ENCODE measurements around the gene CREM.
"Not testable (repeated sequence)": the region's sequence is repeated elsewhere in the genome, so short reads cannot be mapped to it uniquely, and the experiment has no call there.

The CREM gene

DNA sequence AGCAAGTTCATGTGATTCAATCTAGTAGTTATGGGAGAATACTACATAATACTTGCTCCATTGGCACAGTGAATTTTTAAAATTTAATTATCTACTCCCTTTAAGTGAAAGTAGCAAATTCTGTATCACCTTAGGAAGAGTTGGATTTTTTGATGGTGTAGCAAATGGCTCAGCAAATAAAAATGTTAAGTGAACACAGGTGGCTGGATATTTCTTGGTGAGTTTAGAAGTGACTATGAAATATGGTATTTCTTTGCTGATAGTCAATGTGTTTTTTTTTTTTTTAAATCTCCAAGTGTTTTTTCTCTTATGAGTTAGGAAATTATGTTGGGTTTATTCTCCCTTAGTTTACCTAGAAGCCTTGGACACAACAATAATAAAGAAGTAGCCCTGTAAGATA is 67.8 kb downstream of the CREM start:
- no peak for DNase-seq (ENCODE audit: low read depth in 3 of 3)

GRCh38 chr10:35194906-35195305 is 68.3 kb downstream of the CREM start:
- peak in 1 of 3 experiments; percentile 19 for DNase-seq (ENCODE audit: low read depth in 3 of 3)

DNA sequence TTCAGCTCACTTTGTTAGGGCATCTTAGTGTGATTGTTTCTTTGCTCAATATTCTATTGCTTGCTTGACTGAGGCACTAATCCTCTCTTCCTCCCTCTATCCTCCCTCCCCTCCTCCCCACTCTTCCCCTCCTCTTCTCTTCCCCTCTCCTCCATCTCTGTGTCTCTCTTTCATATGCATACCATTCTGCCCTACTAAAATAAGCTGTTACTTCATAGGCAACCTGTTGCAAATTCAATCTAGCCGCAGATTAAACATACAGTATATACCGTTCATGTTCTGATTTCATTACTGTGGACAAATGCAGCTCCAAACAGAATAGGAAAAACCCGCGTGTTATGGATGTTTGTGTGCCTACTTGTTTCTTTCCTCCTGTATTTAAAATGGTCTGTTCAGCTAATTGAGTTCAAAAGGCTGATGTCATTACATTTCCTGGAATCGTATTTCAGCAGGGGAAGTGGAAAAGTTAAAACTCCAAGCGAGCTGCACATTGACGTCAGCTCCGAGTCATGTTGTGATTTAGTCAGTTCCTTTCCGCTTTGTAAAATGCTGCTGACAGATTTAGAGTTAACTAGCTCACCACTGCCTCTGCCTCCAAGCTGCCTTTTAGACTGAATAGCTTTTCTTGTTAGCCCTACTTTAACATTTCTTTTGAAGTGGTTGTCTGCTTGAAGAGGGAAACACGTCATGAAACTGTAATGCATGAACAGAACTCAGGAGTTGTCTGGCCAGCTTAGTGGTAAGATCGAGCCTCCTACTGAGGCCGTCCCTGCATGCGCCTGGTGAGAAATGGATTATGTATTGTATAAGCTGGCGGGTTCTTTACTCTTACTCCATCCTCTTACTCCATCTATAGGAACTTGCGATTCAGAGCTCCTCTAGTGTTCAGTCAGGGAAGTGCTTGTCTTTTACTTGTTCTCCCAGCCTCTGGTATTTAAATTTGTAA is 69.0 kb downstream of the CREM start:
- peak; percentile 31 to 66 (median 62) for DNase-seq (ENCODE audit: low read depth in 3 of 3)

DNA sequence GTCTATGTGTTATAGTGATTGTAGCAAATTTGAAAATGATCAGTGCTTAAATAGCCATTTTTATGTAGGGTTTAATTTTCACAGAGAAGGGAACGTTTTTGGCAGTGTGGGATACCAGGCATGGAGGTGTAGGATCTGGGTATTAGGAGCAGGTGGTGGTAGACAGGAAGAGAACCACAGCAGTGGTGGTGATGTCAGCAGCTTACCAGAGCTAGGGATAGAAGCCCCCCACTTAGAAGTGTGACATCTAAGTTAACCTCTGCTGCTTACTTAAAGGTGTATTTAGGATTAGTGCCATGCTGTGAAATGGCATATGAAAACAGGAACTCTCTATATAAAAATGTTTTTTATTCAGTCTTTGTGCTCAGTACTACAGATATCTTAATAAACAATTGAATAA is 73.8 kb downstream of the CREM start:
- no peak for DNase-seq (ENCODE audit: low read depth in 3 of 3)

GRCh38 chr10:35201234-35201633 is 74.6 kb downstream of the CREM start:
- DNase-seq (ENCODE audit: low read depth in 3 of 3): no peak

- DNase-seq (ENCODE audit: low read depth in 3 of 3): no peak
Observed at GRCh38 chr10:35202050-35202449, 75.4 kb downstream of the CREM start.

- no peak for DNase-seq (ENCODE audit: low read depth in 3 of 3)
Observed at GRCh38 chr10:35203745-35204144, 77.1 kb downstream of the CREM start.

- DNase-seq (ENCODE audit: low read depth in 3 of 3): no peak
Observed at GRCh38 chr10:35204650-35205319, 78.1 kb downstream of the CREM start.

DNA sequence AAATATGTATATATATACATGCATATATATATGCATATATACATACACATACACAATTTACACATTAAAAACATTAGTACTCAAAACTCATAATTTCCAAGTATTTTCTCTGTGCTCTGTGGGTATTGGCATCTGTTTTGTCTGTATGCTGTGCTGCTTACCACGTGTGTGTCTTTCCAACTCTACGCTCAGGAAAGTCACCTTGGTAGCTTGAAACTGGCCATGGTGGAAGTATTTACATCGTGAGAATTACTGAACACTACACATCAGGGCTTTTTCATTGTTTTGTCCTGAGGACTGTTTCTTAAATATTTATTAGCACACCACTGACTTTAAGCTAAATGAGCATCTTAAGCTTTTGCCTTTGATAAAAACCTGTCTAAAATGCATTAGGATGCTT is 79.6 kb downstream of the CREM start:
- no peak for DNase-seq (ENCODE audit: low read depth in 3 of 3)

GRCh38 chr10:35208536-35208935 is 81.9 kb downstream of the CREM start:
- no peak for DNase-seq (ENCODE audit: low read depth in 3 of 3)

- no peak for DNase-seq (ENCODE audit: low read depth in 3 of 3)
Observed at GRCh38 chr10:35208949-35209613, 82.4 kb downstream of the CREM start.

- DNase-seq (ENCODE audit: low read depth in 3 of 3): no peak
Observed at GRCh38 chr10:35210961-35211360, 84.3 kb downstream of the CREM start.

DNA sequence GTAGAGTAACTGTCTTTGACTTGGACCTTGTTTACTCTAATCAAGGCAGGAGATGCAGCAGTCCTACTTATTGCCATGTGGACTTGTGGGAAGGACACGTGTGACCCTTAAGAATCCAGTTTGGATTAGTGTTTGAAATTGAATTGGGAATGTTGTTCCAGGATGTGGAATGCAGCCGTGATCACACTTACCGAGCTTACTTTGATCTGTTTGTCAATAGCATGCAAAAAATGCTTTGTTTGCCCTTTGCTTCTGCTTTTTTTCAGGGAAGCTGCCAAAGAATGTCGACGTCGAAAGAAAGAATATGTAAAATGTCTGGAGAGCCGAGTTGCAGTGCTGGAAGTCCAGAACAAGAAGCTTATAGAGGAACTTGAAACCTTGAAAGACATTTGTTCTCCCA is 84.7 kb downstream of the CREM start:
- DNase-seq (ENCODE audit: low read depth in 3 of 3): no peak

DNA sequence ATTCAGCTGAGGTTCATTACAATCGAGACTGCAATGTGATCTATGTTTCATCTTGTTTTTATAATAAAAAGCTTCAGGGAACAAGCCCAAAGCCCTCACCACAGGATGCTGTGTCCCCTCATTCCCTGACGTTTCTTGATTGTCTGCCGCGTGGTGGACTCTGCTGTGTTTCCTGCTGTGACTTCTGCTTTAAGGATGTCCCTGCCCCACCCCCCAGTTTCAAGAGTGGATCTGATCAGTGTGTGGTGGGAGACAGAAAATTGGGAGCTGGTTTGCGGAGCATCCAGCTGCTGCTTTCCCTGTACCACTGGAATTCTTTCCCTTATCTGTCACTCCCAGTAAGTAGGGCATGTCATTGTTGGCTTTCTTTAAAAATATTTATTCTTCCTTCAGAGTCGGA is 86.2 kb downstream of the CREM start:
- no peak for DNase-seq (ENCODE audit: low read depth in 3 of 3)

GRCh38 chr10:35213699-35214098 is 87.1 kb downstream of the CREM start:
- no peak for DNase-seq (ENCODE audit: low read depth in 3 of 3)

DNA sequence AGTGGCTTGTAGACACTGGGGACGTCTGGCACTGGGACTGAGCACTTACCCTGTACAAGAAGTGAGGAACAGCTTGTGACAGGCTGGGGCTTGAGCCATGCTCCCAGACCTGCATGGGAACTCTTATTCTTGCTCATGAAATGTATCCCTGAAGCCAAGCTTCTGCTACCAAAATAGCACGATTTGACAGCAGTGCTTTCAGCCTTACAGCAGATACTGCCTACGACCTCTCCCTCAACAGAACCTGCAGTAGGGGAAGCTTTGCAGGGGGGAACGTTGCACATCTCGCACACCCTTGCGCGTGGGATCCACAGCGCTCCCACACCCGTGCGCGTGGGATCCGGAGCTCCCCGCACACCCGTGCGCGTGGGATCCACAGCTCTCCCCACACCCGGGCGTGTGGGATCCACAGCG is 88.0 kb downstream of the CREM start:
- DNase-seq (ENCODE audit: low read depth in 3 of 3): no peak

- DNase-seq (ENCODE audit: low read depth in 3 of 3): no peak
Observed at GRCh38 chr10:35215107-35215506, 88.5 kb downstream of the CREM start.

- no peak for DNase-seq (ENCODE audit: low read depth in 3 of 3)
Observed at GRCh38 chr10:35216303-35216905, 89.8 kb downstream of the CREM start.

DNA sequence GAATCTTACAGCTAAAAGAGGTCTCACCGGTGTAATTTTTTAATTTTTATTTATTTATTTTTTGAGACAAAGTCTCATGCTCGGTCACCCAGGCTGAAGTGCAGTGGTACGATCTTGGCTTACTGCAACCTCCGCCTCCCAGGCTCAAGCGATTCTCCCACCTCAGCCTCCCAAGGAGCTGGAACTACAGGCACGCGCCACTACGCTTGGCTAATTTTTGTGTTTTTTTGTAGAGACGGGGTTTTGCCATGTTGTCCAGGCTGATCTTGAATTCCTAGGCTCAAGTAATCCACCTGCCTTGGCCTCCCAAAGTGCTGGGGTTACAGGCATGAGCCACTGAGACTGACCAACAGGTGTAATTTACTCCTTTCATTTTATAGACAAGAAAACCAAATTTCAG is 90.3 kb downstream of the CREM start:
- DNase-seq (ENCODE audit: low read depth in 3 of 3): not testable (repeated sequence)

GRCh38 chr10:35217455-35217854 is 90.8 kb downstream of the CREM start:
- no peak for DNase-seq (ENCODE audit: low read depth in 3 of 3)

GRCh38 chr10:35218339-35218955 is 91.8 kb downstream of the CREM start:
- peak; percentile 59 to 81 (median 68) for DNase-seq (ENCODE audit: low read depth in 3 of 3)

DNA sequence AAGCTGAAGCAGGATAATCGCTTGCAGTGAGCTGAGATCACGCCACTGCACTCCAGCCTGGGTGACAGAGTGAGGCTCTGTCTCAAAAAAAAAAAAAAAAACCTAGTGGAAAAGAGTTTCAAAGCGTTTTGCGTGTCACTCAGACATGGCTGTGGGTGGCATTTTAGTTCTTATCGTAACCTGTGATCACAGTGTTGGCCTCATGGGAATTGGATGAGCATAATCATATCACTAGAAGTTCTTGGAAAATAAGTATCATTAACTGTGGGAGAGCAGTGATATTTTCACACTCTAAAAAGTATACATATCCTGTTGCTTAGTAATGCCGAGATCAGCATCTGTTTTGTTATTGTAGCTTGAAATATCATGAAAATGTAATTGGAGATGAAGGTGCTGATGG is 92.6 kb downstream of the CREM start:
- DNase-seq (ENCODE audit: low read depth in 3 of 3): no peak
